Measurements from ENCODE around the gene PRELID1.
A peak's percentile ranks its signal among the peaks of the same experiment; 100 is the strongest.
"Not testable (repeated sequence)": the region's sequence is repeated elsewhere in the genome, so short reads cannot be mapped to it uniquely, and the experiment has no call there.

PRELID1 gene

GRCh38 chr5:177336603-177337494, 33.2 kb downstream of the PRELID1 start:
- no peak for DNase-seq

GRCh38 chr5:177338251-177339106, 34.9 kb downstream of the PRELID1 start:
- DNase-seq: no peak

- no peak for DNase-seq
Observed at GRCh38 chr5:177339107-177339638, 35.6 kb downstream of the PRELID1 start.

GRCh38 chr5:177343000-177343399, 39.4 kb downstream of the PRELID1 start:
- not testable (repeated sequence) for DNase-seq

GRCh38 chr5:177343777-177344176, 40.2 kb downstream of the PRELID1 start:
- no peak for DNase-seq

GRCh38 chr5:177344891-177345290, 41.3 kb downstream of the PRELID1 start:
- no peak for DNase-seq

GRCh38 chr5:177346820-177347219, 43.2 kb downstream of the PRELID1 start:
- no peak for DNase-seq

- DNase-seq: no peak
Observed at GRCh38 chr5:177347699-177348098, 44.1 kb downstream of the PRELID1 start.

GRCh38 chr5:177349362-177349647, 45.7 kb downstream of the PRELID1 start:
- DNase-seq: no peak

- no peak for DNase-seq
Observed at GRCh38 chr5:177349762-177350161, 46.2 kb downstream of the PRELID1 start.

- no peak for DNase-seq
Observed at GRCh38 chr5:177350776-177351391, 47.3 kb downstream of the PRELID1 start.

- DNase-seq: peak; percentile 94 to 95
Observed at GRCh38 chr5:177351392-177352329, 48.1 kb downstream of the PRELID1 start, which contains the start of gene LMAN2. LMAN2 (minus strand) TSS chr5:177351668; CDS start chr5:177351647, 21 bp downstream.

GRCh38 chr5:177353093-177353492, 49.5 kb downstream of the PRELID1 start:
- DNase-seq: no peak

GRCh38 chr5:177354256-177354655, 50.7 kb downstream of the PRELID1 start:
- no peak for DNase-seq

GRCh38 chr5:177354711-177355110, 51.1 kb downstream of the PRELID1 start:
- no peak for DNase-seq

- DNase-seq: no peak
Observed at GRCh38 chr5:177355162-177355867, 51.7 kb downstream of the PRELID1 start.

- DNase-seq: no peak
Observed at GRCh38 chr5:177355868-177356168, 52.2 kb downstream of the PRELID1 start.

Data from activated T-cell treated with anti-CD3 and anti-CD28 coated beads, Interleukin-2, amount 50 U/mL, for 48 hours (primary cell).